DMS79 treated with DMSO at 0.1 percent for 48 hours (cell line): ENCODE data around the gene PDE10A.

Experiments used
- DNase-seq: peaks from one replicate; lab custom pipeline; 2025; lab: John Stamatoyannopoulos, UW

The PDE10A gene

DNA sequence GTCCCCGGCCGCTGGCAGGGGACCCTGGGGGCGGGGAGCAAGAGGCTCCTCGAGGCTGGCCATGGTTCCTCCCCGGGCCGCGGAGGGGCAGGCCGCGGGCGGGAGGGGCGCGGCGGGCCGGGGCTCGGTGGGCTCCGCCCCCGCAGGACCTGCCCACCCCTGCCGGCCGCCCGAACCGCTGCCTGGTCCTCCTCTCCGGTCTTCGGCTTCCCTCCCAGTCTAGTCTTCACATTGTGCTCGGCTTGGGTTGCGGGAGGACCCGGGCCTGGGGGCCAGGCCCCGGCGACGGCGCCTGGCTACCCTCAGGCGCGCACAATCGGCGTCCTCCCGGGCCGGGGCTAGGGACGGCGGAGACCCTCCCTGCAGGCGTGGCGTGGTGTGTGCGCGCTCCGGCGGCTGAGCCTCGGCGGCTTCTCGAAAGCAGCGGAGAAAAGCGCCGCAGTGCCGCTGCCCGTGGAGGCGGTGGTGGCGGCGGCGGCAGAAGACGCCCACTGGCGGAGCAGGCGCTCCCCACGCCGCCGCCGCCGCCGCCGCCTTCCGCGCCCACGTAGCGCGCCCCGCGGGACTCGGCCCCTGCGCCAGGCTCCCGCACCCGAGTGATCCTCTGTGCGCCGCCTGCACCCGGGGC lies at the start of gene PDE10A:
TSS of gene PDE10A (minus strand) at position 493 of the 628 bp plus-strand sequence. CDS start at position 63, 430 bp downstream.
- DNase-seq, result no peak

DNA sequence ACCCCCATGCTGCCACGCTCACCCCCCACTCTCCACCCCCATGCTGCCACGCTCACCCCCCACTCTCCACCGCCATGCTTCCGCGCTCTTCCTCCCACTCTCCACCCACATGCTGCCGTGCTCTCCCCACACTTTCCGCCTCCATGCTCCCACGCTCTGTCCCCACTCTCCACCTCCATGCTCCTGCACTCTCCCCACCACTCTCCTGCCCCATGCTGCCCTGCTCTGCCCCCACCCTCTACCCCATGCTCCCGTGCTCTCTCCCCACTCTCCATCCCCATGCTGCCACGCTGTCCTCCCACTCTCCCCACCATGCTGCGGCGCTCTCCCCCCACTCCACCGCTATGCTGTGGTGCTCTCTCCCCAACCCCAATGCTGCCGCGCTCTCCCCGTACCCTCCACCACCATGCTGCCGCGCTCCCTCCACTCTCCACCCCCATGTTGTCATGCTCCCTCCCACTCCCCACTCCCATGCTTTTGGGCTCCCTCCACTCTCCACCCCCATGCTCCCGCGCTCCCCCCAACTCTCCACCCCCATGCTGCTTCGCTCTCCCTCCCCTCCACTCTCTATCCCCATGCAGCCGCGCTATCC lies 46.0 kb upstream of the PDE10A start:
- DNase-seq, result no peak

DNA sequence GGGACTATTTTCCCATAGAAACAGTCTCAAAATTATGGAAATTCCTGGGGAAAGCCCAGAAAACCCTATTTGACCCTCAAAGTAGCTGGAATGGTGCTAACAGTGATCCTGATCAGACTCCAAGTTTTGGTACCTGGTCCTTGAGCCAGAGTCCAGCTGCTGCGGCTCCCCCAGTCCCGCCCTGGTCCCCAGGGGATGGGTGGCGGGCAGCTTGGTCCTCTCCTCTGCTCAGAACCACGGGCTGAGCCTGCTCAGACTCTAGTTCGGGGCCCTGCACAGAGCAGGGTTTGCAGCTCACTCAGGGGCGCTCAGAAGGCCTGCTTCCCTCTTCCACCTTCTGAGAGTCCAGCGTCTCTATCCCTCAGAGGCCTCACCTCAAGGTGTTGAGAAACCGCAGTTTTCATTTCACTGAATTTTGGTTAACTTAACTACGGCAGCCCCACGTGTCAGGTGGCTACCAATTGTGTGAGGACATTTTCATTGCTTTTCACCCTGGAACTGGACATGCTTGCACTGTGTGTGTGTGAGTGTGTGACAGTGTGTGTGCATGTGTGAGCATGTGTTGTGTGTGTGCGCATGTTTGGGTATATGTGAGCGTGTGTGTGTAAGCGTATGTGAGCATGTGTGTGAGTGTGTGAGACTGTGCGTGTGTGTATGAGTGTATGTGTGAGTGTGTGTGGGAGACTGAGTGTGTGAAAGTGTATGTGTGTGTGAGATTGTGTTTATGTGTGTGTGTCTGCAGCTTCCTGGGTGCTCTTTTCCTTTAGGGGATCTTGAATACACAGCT lies 44.2 kb upstream of the PDE10A start:
- no peak for DNase-seq

DNA sequence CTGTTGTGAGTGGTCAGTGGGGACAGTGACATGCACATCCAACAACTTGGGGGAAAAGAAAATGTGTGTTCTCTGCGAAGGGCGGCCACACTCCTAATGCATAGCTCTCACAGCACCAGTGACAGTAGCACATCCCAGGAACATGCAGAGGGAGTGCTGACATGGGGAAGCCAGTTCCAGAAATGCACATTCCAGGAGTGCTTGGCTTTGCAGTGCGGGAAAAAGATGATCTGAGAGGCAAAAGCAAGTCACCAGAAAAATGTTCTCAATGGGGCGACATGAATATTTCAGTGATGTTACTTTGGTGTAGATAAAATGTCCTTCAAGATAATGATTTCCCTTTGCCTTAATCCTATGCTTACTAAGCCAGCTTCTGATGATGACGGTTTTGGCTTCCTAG lies 42.9 kb upstream of the PDE10A start:
- no peak for DNase-seq

DNA sequence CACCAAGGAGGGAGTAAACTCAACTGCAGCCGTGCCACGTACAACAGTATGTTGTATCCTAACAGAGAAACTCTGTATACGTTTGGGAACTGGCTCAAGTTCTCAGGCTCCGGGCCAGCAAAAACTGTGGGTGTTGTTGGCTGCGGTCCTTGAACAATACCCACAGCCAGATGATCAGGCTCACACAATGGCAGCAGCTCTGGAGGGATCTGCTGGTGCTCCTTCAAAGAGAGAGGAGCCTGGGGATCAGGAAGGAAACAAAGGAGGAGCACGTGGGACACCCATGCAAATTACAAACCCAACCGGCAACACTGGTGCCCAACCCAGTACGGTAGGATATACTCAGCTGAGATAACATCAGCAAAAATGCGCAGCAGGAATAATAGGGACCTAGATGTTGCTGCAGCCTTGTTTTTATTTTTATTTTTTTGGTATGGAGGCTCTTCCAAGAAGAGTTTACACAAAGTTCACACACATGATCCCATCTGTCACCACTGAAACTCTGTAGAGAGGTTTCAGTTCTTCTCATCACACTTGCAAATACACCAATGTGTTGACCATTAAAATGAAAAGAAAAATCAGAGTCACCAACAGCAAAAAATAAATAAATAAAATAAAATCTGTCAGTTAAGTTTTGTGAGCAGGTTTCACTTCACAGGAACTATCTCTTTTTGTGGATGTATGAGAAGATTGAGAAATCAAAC lies 41.2 kb upstream of the PDE10A start:
- no peak for DNase-seq

DNA sequence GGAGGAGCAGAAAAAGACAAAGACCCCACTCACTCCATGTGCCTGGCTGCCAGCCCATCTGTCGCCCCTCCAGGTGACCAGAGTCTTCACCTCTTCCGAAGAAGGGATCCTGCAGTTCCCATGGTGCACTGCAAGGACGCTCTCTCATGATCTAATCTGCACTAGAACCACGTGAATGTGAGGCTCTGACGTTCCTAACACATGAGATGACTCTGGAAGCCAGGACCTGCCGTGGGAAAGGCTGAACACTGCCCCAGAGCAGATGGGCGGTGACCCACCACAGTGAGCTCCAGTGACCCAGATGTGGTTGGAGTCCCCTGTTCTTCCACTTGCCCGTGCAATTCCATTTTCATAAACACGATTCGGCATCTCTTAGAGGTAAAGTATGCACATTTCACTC lies 39.6 kb upstream of the PDE10A start:
- DNase-seq, result no peak

DNA sequence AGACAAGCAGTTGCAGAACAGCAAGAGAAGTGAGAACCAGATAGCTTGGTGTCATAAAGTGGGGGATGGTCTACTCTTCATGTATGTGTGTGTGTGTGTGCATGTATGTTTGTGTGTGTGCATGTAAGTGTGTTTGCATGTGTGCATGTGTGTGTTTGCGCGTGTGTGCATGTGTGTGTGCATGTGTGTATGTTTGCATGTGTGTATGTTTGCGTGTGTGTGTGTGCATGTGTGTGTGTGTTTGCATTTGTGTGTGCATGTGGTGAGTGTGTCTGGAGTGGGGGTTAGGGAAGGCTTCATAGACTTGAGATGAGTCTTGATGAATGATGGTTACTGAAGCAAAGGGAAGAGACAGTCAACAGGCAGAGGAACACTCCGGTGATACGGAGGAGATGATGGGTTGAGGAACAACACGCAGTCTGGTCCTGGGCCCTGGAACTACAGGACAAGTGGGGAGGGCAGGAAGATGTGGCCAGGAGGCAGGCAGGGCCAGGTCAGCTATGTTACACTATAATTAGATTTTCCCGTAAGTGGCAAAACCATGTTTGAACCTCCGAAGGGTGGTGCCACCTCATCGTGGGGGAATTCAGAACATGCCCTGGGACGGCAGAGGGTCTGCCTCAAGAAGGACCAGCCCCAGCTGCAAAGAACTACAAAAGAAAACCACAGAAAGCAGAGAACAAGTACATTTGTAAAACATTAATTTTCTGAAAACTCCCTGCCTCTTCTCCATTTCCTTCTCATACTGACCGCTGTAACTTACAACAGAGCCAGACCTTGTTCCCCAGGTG lies 38.7 kb upstream of the PDE10A start:
- no peak for DNase-seq

DNA sequence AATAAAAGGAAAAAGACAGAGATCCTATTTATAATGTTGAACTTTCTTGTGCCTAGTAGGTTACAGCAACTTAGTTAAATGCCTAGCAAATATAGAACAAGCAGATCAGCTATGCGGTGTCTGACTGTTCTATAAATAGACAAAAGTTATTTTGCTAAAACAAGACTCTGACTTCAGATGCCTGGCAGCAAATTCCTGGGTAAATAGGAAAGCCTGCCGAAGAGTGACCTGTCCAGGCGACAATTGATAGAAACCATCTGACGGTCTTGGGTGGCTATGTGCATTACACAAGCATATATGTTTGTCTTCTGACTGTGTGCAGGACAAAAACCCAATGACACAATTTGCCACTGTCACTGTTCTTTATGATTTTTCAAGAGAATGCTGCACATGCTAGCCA lies 38.0 kb upstream of the PDE10A start:
- DNase-seq, result no peak

DNA sequence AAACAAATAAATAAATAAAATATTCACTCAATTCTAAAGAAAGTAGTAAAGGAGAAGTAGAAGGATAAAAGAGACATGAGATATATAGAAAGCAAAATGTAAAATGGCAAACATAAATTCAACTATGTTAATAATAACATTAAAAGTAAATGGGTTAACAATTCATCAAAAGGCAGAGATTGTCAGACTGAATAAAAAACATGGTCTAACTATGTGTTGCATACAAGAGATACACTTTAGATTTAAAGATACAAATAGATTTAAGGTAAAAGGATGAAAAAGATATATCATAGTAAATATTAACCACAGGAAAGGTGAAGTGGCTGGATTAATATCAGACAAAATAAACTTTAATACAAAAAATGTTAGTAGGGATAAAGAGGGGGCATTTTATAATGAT lies 35.8 kb upstream of the PDE10A start:
- no peak for DNase-seq

DNA sequence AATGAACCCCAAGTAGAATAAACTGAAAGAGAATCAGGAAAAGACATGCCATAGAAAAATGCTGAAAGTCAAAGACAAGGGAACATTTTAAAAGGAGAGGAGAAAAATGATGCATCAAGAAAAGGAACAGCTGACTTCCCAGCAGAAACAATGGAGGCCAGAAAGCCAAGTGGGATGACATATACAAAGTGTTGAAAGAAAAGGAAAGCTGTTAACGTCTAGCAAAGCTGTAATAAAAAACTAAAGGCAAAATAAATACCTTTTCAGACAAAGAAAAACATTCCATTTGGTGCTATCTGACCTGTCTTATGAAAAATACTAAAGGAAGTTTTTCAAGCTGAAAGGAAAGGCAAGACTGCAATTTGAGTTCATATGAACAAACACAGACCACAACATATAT lies 34.1 kb upstream of the PDE10A start:
- no peak for DNase-seq

DNA sequence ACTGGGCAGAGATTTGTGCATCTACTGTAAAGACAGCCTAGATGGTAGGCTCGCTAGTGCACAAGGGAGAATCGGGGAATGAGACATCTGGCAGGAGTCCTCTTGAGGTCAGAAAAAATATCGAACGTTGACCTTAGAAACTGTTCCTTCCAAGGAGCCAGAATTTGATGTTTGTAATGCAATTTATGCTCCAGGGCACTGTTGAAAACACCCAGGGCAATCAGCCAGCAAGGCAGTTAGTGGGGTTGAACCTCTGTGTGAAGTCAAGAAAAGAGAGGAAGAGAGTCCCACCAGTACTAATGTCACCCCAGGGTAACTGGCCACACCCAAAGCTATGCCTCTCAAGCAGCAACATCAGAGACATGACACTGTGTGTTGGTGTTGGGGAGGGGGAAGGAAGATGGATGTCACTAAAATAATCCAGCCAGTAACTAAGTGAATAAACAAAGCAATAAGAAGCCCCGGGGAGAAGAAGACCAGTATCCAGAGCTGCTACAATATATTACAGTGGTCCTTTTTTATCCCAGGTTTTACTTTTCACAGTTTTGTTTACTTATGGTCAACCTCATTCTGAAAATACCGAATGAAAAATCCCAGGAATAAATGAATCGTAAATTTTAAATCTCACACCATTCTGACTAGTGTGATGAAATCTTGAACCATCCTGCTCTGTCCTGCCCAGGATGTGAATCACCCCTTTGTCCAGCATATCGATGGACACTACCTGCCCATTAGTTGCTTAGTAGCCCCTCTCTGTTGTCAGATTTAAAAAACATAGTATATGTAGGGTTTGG lies 32.9 kb upstream of the PDE10A start:
- no peak for DNase-seq

DNA sequence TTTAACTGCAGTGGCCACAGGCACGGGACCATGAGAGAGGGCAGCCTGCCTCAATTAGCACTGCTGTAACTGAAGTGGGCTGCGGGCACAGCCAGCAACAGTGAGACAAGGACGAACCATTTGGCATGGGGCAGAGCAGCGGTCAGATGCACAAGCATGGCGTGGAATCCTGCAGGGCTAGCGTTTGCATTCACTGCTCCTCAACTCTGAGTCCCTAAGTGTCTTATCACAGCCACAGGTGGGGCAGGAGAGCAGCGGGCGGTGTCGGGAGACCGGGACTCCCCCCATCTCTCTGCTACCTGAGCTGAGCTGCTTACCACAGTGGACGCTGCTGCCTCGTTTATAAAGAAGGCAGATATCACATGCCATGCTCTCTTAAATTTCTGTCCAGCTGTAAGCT lies 31.3 kb upstream of the PDE10A start:
- no peak for DNase-seq

DNA sequence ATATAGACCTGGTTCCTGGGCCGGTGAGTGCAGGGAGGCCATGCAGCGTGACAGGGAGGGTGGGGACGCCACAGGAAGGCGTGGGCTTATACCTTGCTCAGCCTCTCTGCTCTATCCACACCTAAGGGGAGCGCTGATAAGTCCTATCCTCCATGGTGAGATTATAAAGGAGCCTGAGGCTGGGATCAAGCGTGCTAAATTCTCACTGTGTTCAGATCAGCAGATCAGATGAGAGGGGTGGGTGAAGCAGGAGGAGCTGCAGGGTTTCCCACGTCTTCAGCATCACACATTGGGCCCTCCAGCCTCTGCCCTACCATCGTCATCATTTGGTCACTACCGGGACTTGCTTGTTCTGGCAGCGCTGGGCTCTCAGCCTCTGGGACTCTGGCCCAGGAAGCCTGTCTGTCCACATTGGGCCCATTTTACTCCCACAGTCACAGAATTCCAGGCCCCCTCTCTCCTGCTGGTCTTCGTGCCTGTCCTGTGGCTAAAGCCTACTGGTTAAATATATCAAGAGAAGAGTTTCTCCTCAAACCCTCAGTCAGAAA lies 29.1 kb upstream of the PDE10A start:
- DNase-seq, result no peak

DNA sequence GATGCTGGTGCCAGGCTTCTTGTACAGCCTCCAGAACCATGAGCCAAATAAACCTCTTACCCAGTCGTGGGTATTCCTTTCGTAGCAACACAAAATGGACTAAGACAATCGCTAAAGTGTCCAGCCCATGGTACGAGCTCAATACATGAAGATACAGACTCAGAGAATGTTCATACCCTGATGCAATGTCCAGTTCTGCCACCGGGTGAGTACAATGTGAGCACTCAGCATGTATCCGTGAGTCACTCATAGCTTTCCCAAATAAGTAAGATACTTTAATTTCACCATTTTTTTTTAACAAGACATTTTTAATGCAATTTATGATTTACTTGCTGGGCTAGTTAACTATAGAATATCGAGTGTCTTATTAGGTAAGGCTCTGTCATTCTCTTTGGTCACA lies 26.7 kb upstream of the PDE10A start:
- DNase-seq, result no peak

DNA sequence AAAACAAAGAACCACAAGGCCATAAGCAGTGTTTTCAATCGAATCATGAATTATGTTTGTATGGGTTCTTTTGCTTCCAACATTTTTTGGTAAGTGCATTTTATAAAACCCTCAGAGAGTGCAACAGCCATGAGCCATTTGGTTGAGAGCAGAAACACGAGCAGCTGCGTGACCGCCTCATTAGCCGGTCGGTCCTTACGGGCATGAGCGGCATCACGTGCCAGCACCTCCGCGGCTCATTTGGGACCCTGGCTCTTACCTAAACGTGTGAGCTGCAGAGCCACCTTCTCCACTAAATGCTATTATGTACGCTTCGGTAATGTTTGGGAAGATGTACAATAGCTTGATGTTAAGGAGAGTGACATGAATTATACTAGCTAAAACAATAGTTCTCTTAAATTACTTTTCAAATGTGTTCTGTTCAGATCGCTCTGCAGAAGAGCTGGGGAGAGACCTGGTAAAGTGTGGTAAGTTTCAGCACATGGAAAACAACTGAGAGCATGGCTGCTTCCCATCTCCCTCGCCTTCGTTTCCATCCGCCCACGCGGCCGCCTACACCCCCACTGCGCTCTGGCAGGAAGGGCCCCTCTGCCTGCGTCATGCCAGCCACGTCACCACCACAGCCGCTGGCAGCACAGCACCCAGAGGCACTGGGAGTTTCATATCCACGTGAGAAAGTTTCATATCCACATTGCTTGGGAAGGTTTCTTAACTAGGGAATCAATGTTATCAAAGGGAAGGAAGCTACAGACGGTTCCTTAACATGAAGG lies 23.7 kb upstream of the PDE10A start:
- DNase-seq, result no peak

DNA sequence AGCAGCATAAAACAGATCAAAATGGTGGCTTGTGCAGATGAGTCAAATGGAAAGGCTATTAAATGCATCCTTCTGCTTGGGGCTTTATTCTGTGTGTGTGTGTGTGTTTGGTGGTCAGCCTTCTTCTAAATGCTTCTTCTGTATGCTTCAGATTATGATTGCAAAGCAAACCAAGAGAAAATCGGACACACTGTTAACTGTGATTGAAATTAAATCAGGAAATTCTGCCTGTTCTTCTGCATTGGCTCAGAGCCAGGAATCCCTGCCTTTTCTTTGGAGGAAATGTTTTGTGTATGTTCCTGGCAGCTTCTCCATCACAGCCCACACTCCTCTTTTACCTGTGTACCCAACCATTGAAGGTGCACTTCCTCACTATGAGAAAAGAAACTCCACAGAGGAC lies 22.3 kb upstream of the PDE10A start:
- no peak for DNase-seq

DNA sequence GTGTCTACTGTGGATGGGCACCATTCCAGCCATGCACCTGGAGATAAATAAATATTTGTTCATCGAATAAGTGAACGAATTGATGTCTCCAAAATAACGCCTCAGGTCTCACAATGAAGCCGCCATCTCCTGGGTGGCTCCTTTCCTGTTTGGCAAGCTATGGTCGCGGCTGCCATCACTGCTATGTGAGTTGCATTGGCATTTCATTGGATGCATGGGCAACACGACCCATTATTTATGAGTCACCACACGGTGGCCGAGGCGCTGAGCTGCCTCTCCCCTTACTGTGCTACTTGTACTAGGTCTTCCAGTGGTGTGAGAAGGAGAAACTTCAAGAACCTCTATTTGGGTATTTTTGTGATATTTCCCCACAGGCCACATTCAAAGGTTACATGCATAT lies 21.3 kb upstream of the PDE10A start:
- DNase-seq, result no peak

DNA sequence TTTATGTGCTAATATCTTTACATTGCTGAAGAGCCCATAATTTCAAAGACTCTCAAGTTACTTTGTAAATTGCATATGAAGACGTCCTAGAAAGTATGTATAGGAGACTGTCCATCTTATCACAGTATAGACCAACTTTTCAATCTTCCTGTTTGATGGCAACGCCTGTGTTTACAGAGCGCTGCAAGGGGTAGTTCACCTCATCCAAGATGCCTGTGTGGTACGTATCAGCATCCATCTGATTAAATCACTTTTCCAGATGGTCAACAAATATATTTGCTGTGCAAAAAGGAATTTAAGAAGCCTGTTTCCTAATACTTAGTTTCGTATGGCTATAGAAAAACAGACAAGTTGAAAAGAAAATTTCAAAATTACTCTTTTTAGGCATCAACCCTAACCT lies 17.9 kb upstream of the PDE10A start:
- no peak for DNase-seq

DNA sequence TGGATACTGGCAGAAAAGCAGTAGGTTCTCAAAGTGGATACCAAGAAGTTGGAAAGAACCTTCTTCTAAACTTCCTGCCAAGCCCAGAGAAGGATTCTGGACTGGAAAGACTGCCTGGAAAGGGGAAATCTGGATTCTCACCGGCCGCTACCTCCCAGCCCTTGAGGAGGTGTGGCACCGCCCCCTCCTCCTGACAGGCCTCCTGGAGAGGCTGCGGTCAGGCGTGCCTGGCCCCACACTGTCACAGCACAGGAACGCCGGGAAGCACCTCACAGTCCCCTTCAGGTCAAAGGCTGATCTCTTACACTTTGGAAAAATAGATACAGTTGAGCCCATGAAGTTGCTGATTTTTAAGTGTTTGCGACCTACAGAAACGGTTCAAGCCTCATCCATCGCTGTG lies 16.3 kb upstream of the PDE10A start:
- DNase-seq, result no peak

DNA sequence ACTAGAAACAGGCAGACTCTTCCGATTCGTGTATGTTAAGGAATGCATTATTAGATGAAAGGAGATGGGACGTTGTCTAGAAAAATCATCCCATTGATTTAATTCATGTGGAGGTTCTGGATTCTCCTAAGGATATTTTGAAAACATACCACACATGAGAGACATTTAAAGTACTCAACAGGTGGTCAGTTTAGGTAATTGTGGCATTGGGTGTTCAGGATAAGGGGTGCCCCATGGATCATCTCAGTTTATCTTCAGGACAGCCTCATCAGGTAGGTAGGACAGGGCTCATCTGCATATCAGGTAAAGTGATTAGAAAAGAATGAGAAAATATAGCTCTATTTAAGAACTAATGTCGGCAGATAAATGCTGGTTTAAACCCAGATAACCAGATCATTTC lies 15.9 kb upstream of the PDE10A start:
- DNase-seq, result no peak
